Measurements from ENCODE around the gene BRD4. TPM values are rescaled to one million over a fixed set of nuclear protein-coding genes. Genes with fewer than 3 reads are reported as not detected.
"Not testable (repeated sequence)": the region's sequence is repeated elsewhere in the genome, so short reads cannot be mapped to it uniquely, and the experiment has no call there.

The BRD4 gene
- total and polyA plus RNA-seq, 2 of the 13 experiments (the other 11 are each of a cell fraction or from before 2014, with no cell fraction given) = 10.5 to 11.4 TPM

DNA sequence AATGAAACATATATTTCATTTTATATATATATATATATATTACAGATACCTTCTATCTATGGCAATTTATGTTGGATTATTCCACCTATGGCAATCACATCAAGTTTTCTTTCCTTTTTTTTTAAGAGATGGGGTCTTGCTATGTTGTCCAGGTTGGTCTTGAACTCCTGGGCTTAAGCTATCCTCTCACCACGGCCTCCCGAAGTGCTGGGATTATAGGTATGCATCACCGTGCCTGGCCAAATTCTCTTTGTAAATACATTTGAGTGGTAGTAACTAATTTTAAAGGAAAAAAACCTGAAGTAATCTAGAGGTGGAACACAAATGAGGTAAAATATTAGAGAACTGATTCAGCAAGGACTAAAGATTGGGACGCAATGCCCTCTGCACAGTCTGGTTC, 21.6 kb upstream of the BRD4 start:
- POLR2A ChIA-PET = no interaction called here
- ATAC-seq = no peak
- Histone ChIP-seq H3K36me3 (replicated peaks in 1 of 2; ENCODE audit: control insufficient read depth in 1 of 2, insufficient read depth in 2 of 2, low read length in 2 of 2) (peaks cover 21 to 35% of the 10 kb centered on the region in 2 experiments), H4K20me1 (ENCODE audit: insufficient read depth, low read length) (no peaks in the 10 kb centered on the region), H3K4me1 (ENCODE audit: insufficient read depth, low read length) (no peaks in the 10 kb centered on the region), H3K4me3 (replicated peaks in 1 of 3; ENCODE audit: insufficient read depth in 1 of 3, low read depth in 2 of 3, low read length in 3 of 3) (no peak overlapping the region), H3K9me3 (ENCODE audit: low read length) (no peaks in the 10 kb centered on the region), H3K27ac (ENCODE audit: extremely low read length, insufficient read depth, low read length) (no peak overlapping the region), H3K27me3 (ENCODE audit: control insufficient read depth in 1 of 2, insufficient read depth in 2 of 2, low read length in 2 of 2) (no peaks in the 10 kb centered on the region), H3K4me2 (ENCODE audit: low read depth, low read length) (no peak overlapping the region), H3K9ac (ENCODE audit: insufficient read depth, low read depth, low read length) (no peak overlapping the region), H3K79me2 (ENCODE audit: insufficient read depth, low read length) (no peaks in the 10 kb centered on the region), H2AFZ (ENCODE audit: low read length) (no peak overlapping the region)
- WGBS (ENCODE audit: low lambda C conversion rate) = 72% methylated on average over 4 of the region's 4 CpGs
- no peak for DNase-seq (ENCODE audit: low spot score)
- intact Hi-C loops (cut with micrococcal nuclease; ENCODE audit: unreplicated experiment) (no loop called here), in situ Hi-C loops (cut with HindIII; ENCODE audit: extremely low pct_ligation_motif_present, low pct_unique_long_range_greater_than_20kb) (no loop called here)
- BruUV-seq (replicated peaks) = no TSS peak
- CTCF ChIA-PET (ENCODE audit: low intra/inter-chr PET ratio, low total read pairs) = no interaction called here
- no peak for FAIRE-seq
- TF ChIP-seq ZNF234 (CRISPR knock-in tag; conservative IDR thresholded peaks at IDR 0.05) (no peak), ZNF121 (CRISPR knock-in tag; IDR thresholded peaks at IDR 0.05) (peak; percentile 65; the same call in 1 of the 2 replicates), ZNF253 (CRISPR knock-in tag; IDR thresholded peaks at IDR 0.05; ENCODE audit: borderline replicate concordance) (no peak), CHCHD3 (CRISPR knock-in tag; IDR thresholded peaks at IDR 0.05) (no peak), ATRX (CRISPR knock-in tag; IDR thresholded peaks at IDR 0.05; ENCODE audit: borderline replicate concordance) (no peak)
- TF ChIP-seq, protein P1, sequence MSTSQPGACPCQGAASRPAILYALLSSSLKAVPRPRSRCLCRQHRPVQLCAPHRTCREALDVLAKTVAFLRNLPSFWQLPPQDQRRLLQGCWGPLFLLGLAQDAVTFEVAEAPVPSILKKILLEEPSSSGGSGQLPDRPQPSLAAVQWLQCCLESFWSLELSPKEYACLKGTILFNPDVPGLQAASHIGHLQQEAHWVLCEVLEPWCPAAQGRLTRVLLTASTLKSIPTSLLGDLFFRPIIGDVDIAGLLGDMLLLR (CRISPR knock-in tag; IDR thresholded peaks at IDR 0.05) = no peak
- TF ChIP-seq, protein P2, sequence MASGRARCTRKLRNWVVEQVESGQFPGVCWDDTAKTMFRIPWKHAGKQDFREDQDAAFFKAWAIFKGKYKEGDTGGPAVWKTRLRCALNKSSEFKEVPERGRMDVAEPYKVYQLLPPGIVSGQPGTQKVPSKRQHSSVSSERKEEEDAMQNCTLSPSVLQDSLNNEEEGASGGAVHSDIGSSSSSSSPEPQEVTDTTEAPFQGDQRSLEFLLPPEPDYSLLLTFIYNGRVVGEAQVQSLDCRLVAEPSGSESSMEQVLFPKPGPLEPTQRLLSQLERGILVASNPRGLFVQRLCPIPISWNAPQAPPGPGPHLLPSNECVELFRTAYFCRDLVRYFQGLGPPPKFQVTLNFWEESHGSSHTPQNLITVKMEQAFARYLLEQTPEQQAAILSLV (CRISPR knock-in tag; IDR thresholded peaks at IDR 0.05; ENCODE audit: borderline replicate concordance) = no peak

DNA sequence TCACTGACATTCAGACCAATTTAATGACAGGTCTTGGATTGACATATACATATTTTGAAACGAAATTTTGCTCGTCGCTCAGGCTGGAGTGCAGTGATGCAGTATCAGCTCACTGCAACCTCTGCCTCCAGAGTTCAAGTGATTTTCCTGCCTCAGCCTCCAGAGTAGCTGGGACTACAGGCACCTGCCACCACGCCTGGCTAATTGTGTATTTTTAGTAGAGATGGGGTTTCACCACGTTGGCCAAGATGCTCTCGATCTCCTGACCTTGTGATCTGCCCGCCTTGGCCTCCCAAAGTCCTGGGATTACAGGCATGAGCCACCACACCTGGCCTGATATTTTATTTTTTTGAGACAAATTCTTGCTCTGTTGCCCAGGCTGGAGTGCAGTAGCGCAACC, 20.2 kb upstream of the BRD4 start:
- H3K79me2 ChIP-seq (ENCODE audit: insufficient read depth, low read length); H3K27ac ChIP-seq (ENCODE audit: extremely low read length, insufficient read depth, low read length); POLR2A ChIA-PET; CTCF ChIA-PET (ENCODE audit: low intra/inter-chr PET ratio, low total read pairs); H3K4me2 ChIP-seq (ENCODE audit: low read depth, low read length); DNase-seq (ENCODE audit: low spot score); ATAC-seq; H3K4me1 ChIP-seq (ENCODE audit: insufficient read depth, low read length); H3K4me3 ChIP-seq (replicated peaks in 1 of 3; ENCODE audit: insufficient read depth in 1 of 3, low read depth in 2 of 3, low read length in 3 of 3); BruUV-seq (replicated peaks); H3K9me3 ChIP-seq (ENCODE audit: low read length); FAIRE-seq; H3K9ac ChIP-seq (ENCODE audit: insufficient read depth, low read depth, low read length); H2AFZ ChIP-seq (ENCODE audit: low read length); in situ Hi-C loops (cut with HindIII; ENCODE audit: extremely low pct_ligation_motif_present, low pct_unique_long_range_greater_than_20kb); intact Hi-C loops (cut with micrococcal nuclease; ENCODE audit: unreplicated experiment); H3K27me3 ChIP-seq (ENCODE audit: control insufficient read depth in 1 of 2, insufficient read depth in 2 of 2, low read length in 2 of 2); H4K20me1 ChIP-seq (ENCODE audit: insufficient read depth, low read length): not testable (repeated sequence)
- over 99% methylated on average over 8 of the region's 8 CpGs for WGBS (ENCODE audit: low lambda C conversion rate)
- H3K36me3 ChIP-seq (replicated peaks in 1 of 2; ENCODE audit: control insufficient read depth in 1 of 2, insufficient read depth in 2 of 2, low read length in 2 of 2) = peaks cover 11 to 23% of the 10 kb centered on the region in 2 experiments; a peak in 4 of 5 replicates
